Measurements from ENCODE around the gene NEO1. TPM values are rescaled to one million over a fixed set of nuclear protein-coding genes. Genes with fewer than 3 reads are reported as not detected.

NEO1 gene
- total RNA-seq, 2 donors from 2014 or later = 129 to 202 TPM

- no peak for ATAC-seq
- no peak for DNase-seq
- intact Hi-C loops (cut with DNase I, micrococcal nuclease) = no loop called here
These were observed 25.7 kb upstream of the NEO1 start for GRCh38 chr15:73026511-73027054.

- no peak for ATAC-seq
- DNase-seq = no peak
- intact Hi-C loops (cut with DNase I, micrococcal nuclease) = no loop called here
These were observed 24.2 kb upstream of the NEO1 start for GRCh38 chr15:73028031-73028430.

- no peak for DNase-seq
- peak; percentile 48 for ATAC-seq
These were observed 23.3 kb upstream of the NEO1 start for GRCh38 chr15:73028831-73029451.

GRCh38 chr15:73030122-73030679 is 22.1 kb upstream of the NEO1 start:
- intact Hi-C loops (cut with DNase I, micrococcal nuclease) = no loop called here
- ATAC-seq (no peak), DNase-seq (no peak)

More at GRCh38 chr15:73028831-73029451, 23.3 kb upstream of the NEO1 start:
- intact Hi-C loops (cut with DNase I, micrococcal nuclease) = no loop called here

- intact Hi-C loops (cut with DNase I, micrococcal nuclease) = no loop called here
- DNase-seq = no peak
- peak; percentile 71 for ATAC-seq
These were observed 20.6 kb upstream of the NEO1 start for GRCh38 chr15:73031648-73032047.

GRCh38 chr15:73033611-73034010 is 18.7 kb upstream of the NEO1 start:
- ATAC-seq (no peak), DNase-seq (no peak)
- intact Hi-C loops (cut with DNase I, micrococcal nuclease) = no loop called here

- intact Hi-C loops (cut with DNase I, micrococcal nuclease) = no loop called here
- no peak for ATAC-seq
- no peak for DNase-seq
These were observed 18.0 kb upstream of the NEO1 start for GRCh38 chr15:73034221-73034620.

GRCh38 chr15:73035221-73035620 is 17.0 kb upstream of the NEO1 start:
- intact Hi-C loops (cut with DNase I, micrococcal nuclease) = no loop called here
- DNase-seq = no peak
- no peak for ATAC-seq

GRCh38 chr15:73038220-73038619 is 14.0 kb upstream of the NEO1 start:
- intact Hi-C loops (cut with DNase I, micrococcal nuclease) = no loop called here
- DNase-seq = no peak
- ATAC-seq = no peak

- DNase-seq = no peak
- intact Hi-C loops (cut with DNase I, micrococcal nuclease) = no loop called here
- ATAC-seq = no peak
These were observed 6.2 kb upstream of the NEO1 start for GRCh38 chr15:73046073-73046472.

GRCh38 chr15:73047882-73048281 is 4.4 kb upstream of the NEO1 start:
- intact Hi-C loops (cut with DNase I, micrococcal nuclease) = no loop called here
- DNase-seq = no peak
- ATAC-seq = no peak

- no peak for ATAC-seq
- intact Hi-C loops (cut with DNase I, micrococcal nuclease) = no loop called here
These were observed 3.5 kb upstream of the NEO1 start for GRCh38 chr15:73048624-73049295.

GRCh38 chr15:73049564-73050215 is 2.6 kb upstream of the NEO1 start:
- no peak for ATAC-seq
- no peak for DNase-seq
- intact Hi-C loops (cut with DNase I, micrococcal nuclease) = no loop called here

More at GRCh38 chr15:73048624-73049295, 3.5 kb upstream of the NEO1 start:
- DNase-seq = no peak

- ATAC-seq = no peak
- intact Hi-C loops (cut with DNase I, micrococcal nuclease) = no loop called here
- no peak for DNase-seq
These were observed 1.5 kb upstream of the NEO1 start for GRCh38 chr15:73050561-73051295.

GRCh38 chr15:73051391-73051806 is 864 bp upstream of the NEO1 start:
- peak; percentile 45 for ATAC-seq
- intact Hi-C loops (cut with DNase I, micrococcal nuclease) = no loop called here
- DNase-seq = peak; percentile 66 to 79

- ATAC-seq = peak; percentile 24
- intact Hi-C loops (cut with DNase I, micrococcal nuclease) = no loop called here
- DNase-seq = peak; percentile 63 to 69
These were observed 562 bp downstream of the NEO1 start for GRCh38 chr15:73052653-73053397.

GRCh38 chr15:73053398-73053723 is 1.1 kb downstream of the NEO1 start:
- ATAC-seq = no peak
- no peak for DNase-seq
- intact Hi-C loops (cut with DNase I, micrococcal nuclease) = no loop called here

- intact Hi-C loops (cut with DNase I, micrococcal nuclease) = no loop called here
- peak; percentile 24 to 70 for DNase-seq
These were observed 2.2 kb downstream of the NEO1 start for GRCh38 chr15:73054417-73054953.

More at GRCh38 chr15:73054417-73054953, 2.2 kb downstream of the NEO1 start:
- peak; percentile 67 for ATAC-seq
